ENCODE measurements around the gene PREB.

The PREB gene

GRCh38 chr2:27152102-27152795 lies 17.8 kb upstream of the PREB start:
- DNase-seq = no peak

GRCh38 chr2:27150639-27151230 lies 16.3 kb upstream of the PREB start:
- no peak for DNase-seq

DNA sequence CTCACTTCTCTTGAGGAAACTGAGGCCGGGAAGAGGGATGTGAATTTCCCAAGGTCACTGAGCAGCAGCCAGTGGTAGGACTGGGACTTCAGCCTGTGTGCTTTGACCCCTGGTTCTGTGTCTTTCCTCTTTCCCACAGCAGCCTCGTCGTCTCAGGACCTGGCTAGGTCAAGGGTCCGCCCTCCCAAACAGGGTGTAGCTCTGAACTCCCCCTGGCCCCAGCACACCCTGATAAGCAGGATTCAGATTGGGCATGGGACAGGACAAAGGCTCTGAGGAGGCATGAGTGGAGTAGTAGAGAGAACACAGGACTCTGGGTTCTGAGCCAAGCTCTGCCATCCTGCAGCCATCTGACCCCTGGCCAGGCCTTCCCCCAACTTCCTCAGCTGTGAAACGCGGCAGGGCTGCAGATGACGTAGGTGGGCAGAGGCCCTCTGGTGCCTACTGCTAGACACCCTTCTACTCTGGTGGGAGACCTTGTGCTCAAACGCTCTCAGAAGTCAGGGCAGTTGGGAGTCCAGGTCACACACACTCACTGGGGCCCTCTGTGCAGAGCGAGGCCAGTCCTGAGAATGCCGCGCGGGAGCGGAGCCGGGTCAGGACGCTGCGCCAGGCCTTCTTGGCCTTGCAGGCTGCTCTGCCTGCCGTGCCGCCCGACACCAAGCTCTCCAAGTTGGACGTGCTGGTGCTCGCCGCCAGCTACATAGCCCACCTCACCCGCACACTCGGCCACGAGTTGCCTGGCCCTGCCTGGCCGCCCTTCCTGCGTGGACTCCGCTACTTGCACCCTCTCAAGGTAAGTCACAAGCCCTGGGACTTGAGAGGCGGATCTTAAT lies 15.4 kb upstream of the PREB start:
- no peak for DNase-seq

- no peak for DNase-seq
Measured at GRCh38 chr2:27148801-27149439, 14.5 kb upstream of the PREB start, which contains the start of gene TCF23. TCF23 (plus strand) TSS chr2:27149004; CDS start chr2:27149134, 130 bp downstream.

GRCh38 chr2:27147935-27148334 lies 13.5 kb upstream of the PREB start:
- no peak for DNase-seq

GRCh38 chr2:27145682-27146081 lies 11.2 kb upstream of the PREB start:
- DNase-seq = no peak

DNA sequence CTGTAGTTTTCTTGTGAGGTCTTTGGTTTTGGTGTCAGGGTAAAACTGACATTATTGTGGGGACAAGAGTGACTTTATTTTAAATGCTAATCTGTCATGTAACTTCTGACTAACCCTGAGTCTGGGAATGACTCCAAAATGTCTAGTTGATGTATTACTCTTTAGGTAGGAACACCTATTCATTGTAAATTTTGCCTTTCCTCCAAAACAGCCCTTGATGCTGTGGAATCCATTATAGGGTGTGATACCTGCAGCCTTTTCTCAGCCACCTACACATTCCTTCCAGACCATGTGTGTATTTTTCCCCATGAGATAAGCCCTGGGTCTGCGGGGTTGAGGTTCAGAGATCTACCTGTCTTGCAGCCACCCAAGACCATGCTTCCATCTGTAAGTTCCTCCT lies 8.8 kb upstream of the PREB start:
- no peak for DNase-seq

DNA sequence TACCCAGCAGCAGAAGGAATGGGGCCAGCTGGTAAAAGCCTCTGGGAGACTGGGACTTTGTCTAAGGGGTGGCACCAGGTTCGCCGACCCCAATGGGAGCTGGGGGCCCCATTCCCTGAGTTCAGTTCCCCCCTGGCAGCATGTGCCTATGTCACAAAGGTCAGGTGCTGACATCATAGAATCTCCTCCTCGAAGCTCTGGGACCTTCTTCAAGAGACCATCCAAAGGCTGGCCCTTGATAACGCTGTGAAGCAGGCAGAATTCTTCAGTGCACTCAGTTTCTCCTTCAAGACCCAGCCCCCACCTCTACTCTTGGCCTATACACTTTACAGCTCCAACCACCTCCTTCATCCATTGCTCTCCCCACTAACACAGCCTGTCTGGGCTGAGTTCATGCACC lies 4.9 kb upstream of the PREB start, which contains the start of gene PRR30:
Gene PRR30 (minus strand): TSS at position 101 of the 400 bp plus-strand sequence. CDS start 1,081 bp downstream, outside the sequence.
- DNase-seq = no peak

GRCh38 chr2:27138111-27138510 lies 3.7 kb upstream of the PREB start:
- no peak for DNase-seq

- DNase-seq = no peak
Measured at GRCh38 chr2:27137322-27137935, 3.0 kb upstream of the PREB start.

DNA sequence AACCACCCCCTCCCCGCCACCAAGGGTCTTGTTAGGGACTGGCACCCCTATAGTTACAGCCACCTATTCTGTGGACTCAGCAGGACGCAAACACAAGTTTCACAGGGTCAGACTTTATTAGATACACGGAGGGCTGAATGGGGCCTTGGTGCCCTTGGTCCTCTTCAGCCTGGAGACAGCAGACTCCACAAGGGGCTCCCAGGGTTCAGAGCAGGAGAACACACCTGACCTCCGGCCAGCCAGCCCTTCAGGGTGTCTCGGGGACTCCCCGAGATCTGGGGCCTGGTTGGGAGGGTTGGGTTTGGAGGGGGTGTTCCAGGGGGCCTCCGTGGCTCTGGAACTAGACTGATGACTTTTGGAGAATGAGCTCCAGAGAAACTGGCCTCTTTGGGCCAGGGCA lies 2.3 kb upstream of the PREB start:
- no peak for DNase-seq

DNA sequence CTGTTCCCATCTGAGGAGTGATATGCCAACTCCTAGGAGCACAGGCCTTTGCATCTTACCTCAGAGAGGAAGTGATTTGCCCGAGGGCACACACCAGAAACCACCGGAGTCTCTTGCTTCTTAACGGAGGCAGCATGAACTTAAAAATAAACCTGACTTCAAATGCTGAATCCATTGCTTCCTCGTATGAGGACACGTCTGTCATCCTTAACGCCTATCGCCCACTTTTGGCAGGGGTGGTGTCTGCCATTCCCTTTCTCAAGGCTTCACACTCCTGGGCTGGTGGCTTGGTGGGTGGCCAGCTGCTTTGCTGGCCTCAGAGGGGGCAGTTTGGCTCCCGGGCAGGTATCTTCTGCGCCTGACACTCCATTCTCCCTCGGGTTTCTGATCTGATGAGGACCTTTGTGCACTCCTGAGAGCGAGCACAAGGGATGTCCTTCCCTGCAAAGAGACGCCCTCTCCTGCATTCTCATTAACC lies 1.1 kb upstream of the PREB start:
- DNase-seq = no peak

- no peak for DNase-seq
Measured at GRCh38 chr2:27134781-27135477, 493 bp upstream of the PREB start.

DNA sequence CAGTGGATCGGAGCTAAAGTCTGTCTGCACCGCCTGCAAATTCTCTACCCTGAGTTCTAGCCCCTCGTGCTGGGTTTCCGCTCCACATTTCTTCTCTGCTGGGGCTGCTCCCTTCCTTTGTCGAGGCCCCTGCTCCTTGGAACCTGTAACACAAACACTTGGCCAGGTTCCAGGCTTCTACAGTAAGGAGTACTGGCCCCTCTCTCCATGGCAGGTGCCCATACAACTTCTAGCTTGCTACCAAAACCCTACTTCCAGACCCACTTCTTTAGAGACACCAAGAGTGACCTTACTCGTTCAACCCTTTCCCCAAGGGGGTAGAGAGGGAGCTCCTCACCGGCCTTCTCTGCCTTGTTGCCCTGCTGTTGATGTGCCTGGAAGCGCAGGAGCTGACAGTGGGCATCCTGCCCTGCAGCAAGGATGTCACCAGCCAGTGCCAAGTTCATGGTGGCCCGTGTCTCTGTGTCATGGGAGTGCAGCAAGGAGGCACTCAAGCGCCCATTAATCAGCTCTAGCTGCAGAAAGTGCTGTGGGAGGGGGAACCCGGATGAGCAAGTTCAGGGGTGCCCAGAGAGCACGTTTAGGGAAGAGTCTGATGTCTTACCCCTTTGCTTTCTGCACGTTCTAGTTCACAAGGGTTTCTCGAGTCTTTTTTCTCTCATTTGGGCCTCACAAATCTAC lies 1.1 kb downstream of the PREB start:
- peak; percentile 49 for DNase-seq

DNA sequence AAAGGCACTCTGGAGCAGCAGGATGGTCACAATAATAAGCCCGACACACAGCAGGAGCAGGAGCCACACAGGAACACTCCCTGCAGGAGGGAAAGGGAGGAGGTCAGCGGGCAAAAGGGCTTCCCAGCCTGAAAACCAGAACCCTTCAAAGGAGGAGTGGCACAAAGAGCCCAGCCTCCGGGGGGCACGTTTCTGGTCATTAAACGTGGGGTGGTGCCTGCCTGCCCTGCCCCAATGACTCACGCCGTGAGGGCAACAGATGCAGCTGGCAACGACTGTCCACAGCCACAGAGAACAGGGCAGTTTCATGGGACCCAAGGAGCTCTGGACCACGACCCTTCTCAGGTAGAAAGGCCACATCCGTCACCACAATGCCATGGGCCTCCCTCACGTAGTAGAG lies 3.0 kb downstream of the PREB start:
- DNase-seq = no peak

DNA sequence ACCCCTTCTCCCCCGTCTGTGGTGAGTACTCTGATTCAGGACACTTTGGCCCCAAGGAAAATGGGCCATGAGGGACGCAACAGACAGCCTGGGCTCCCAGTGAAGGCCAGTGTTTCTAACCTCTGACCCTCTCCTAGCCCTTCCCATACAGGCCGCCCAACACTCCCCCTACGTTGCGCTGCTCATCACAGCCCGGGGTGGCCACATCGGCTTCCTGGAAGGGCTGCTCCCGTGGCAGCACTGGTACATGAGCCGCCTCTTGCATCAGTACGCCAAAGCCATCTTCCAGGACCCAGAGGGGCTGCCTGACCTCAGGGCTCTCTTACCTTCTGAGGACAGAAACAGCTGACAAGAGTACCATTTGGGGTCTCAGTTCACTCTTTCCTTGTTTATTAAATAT lies 4.0 kb downstream of the PREB start:
- DNase-seq = no peak

- no peak for DNase-seq
Measured at GRCh38 chr2:27128668-27129571, 5.5 kb downstream of the PREB start.

- no peak for DNase-seq
Measured at GRCh38 chr2:27127883-27128667, 6.4 kb downstream of the PREB start.

DNA sequence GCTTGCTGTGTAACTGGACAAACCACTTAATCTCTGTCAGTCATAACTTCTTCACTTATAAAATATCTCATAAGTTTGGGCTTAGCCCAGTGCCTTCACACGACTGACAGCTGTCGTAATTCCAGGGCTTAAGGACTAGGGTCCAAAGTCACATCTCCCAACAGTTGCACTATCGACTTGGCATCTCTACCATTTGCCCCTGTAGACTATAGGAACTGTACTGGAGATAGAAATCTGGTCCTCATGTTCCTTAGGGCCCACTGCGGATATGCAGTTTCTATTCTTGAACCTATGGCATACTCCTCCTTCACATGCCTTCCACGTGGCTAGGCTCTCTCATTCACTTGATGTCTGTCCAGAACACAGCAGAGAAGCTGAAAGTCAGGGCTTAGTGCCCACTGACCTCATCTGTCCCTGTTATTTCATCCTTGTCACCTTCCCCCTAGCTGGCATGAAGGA lies 8.2 kb downstream of the PREB start:
- no peak for DNase-seq

All from stimulated activated CD8-positive, alpha-beta memory T cell treated with anti-CD3 and anti-CD28 coated beads, Interleukin-4, amount 100 ng/mL, for 48 hours (primary cell).